GM12878 (cell line): ENCODE measurements around the gene GOLGA7B. TPM values are rescaled to one million over a fixed set of nuclear protein-coding genes. Genes with fewer than 3 reads are reported as not detected.

Source experiments
- ATAC-seq: fragments of 200-7000 bp; cut with Tn5 transposase; 3 replicates; pipeline ENCODE4 v1.9.1; 2020; ENCODE audit warnings: mild to moderate bottlenecking, moderate library complexity
- BruUV-seq: library from RNA; stranded (reverse); fragments of 400-500 nt; replicated peaks from 2 replicates; lab custom pipeline; 2021; lab: Mats Ljungman, UMichigan
- CTCF ChIA-PET: fragments of 300-600 bp; sonication (Branson Sonifier 250); formaldehyde crosslinking; extraction: SDS; loops from one replicate; lab custom pipeline; 2021; ENCODE audit warnings: inconsistent platforms; lab: Yijun Ruan, JAX
- POLR2A ChIA-PET: fragments of 350-600 bp; formaldehyde crosslinking; extraction: SDS; loops from one replicate; lab custom pipeline; 2021; ENCODE audit warnings: inconsistent platforms; lab: Charles Lee
- RAD21 ChIA-PET: fragments of 300-600 bp; sonication (Branson Sonifier 250); formaldehyde crosslinking; loops from one replicate; lab custom pipeline; 2023; ENCODE audit warnings: antibody characterized with exemption; ENCODE audit not compliant: unreplicated experiment; lab: Charles Lee
- SMC1A ChIA-PET: fragments of 300-600 bp; sonication (Branson Sonifier 250); formaldehyde crosslinking; loops from one replicate; lab custom pipeline; 2023; ENCODE audit not compliant: unreplicated experiment, uncharacterized antibody; lab: Charles Lee
- DNase-seq: peaks from one replicate; pipeline ENCODE4 v3.0.0-alpha.2; 2011; ENCODE audit warnings: low read depth, low spot score
- FAIRE-seq: peaks from 3 replicates; lab custom pipeline; 2011; peaks lifted over from hg19 to GRCh38; lab: Jason Lieb, UNC
- H2AFZ ChIP-seq: 2 replicates; pipeline ENCODE4 v1.6.0; 2011; ENCODE audit warnings: low read depth, low read length, control low read depth; ENCODE audit not compliant: control insufficient read depth
- H3K27ac ChIP-seq: 2 replicates; pipeline ENCODE4 v1.5.1; 2011; ENCODE audit warnings: control low read depth; ENCODE audit not compliant: control insufficient read depth, insufficient read depth
- H3K27me3 ChIP-seq, 2 experiments: replicated peaks in 1 of 2; 2 replicates each; pipeline versions ENCODE4 v1.6.0 to v1.6.1; 2011; ENCODE audit warnings: low read length in 1 of 2; ENCODE audit not compliant: control insufficient read depth in 2 of 2, insufficient read depth in 2 of 2
- H3K36me3 ChIP-seq, 2 experiments: 2 replicates each; pipeline ENCODE4 v1.5.1; 2011; ENCODE audit warnings: low read length in 1 of 2; ENCODE audit not compliant: control insufficient read depth in 2 of 2, insufficient read depth in 2 of 2
- H3K4me1 ChIP-seq: 2 replicates; pipeline ENCODE4 v1.6.1; 2011; ENCODE audit warnings: mild to moderate bottlenecking, low read length, moderate library complexity, mixed read lengths; ENCODE audit not compliant: control insufficient read depth, insufficient read depth
- H3K4me2 ChIP-seq: 2 replicates; pipeline ENCODE4 v1.6.0; 2011; ENCODE audit warnings: control low read depth; ENCODE audit not compliant: control insufficient read depth, insufficient read depth
- H3K4me3 ChIP-seq: fragments of 200-600 bp; sonication (generic); 2 replicates; pipeline ENCODE4 v1.5.1; 2016
- H3K79me2 ChIP-seq: 2 replicates; pipeline ENCODE4 v1.6.0; 2011; ENCODE audit warnings: low read length; ENCODE audit not compliant: control insufficient read depth, insufficient read depth
- H3K9ac ChIP-seq: 2 replicates; pipeline ENCODE4 v1.8.0; 2011; ENCODE audit warnings: low read length, control low read depth, mixed read lengths; ENCODE audit not compliant: control insufficient read depth, insufficient read depth
- H3K9me3 ChIP-seq: replicated peaks from 3 replicates; pipeline ENCODE4 v1.5.1; 2011; ENCODE audit warnings: mild to moderate bottlenecking, low read length; ENCODE audit not compliant: control insufficient read depth, insufficient read depth
- H4K20me1 ChIP-seq: 2 replicates; pipeline ENCODE4 v1.6.0; 2011; ENCODE audit not compliant: control insufficient read depth, insufficient read depth
- CEBPZ ChIP-seq: fragments of 150-350 bp; IDR thresholded peaks from 2 replicates; pipeline ENCODE4 v1.6.1; 2016; ENCODE audit warnings: low read depth, low read length
- CHD2 ChIP-seq: IDR thresholded peaks from 2 replicates; pipeline ENCODE4 v1.6.1; 2011; ENCODE audit warnings: low read depth, low read length, improper control_type of control experiment, borderline replicate concordance
- LARP7 ChIP-seq: fragments of 450-650 bp; IDR thresholded peaks from 2 replicates; pipeline ENCODE4 v1.6.1; 2017; ENCODE audit warnings: mild to moderate bottlenecking
- NFXL1 ChIP-seq: fragments of 450-650 bp; IDR thresholded peaks from 2 replicates; pipeline ENCODE4 v1.6.1; 2017; ENCODE audit warnings: antibody characterized with exemption, mild to moderate bottlenecking, borderline replicate concordance
- POLR2AphosphoS5 ChIP-seq: IDR thresholded peaks from 2 replicates; pipeline ENCODE4 v1.6.1; 2011; ENCODE audit warnings: mild to moderate bottlenecking, low read length, inconsistent platforms
- STAT3 ChIP-seq: IDR thresholded peaks from 2 replicates; pipeline ENCODE4 v1.6.1; 2011; ENCODE audit warnings: low read depth, low read length, improper control_type of control experiment
- WGBS: methylation state at CpG from one replicate; pipeline ENCODE4 v1.1.6; 2016; ENCODE audit warnings: low lambda C conversion rate; ENCODE audit not compliant: insufficient replicate concordance, insufficient coverage; ENCODE audit errors: missing lambda C conversion rate; 5-methylcytosine and 5-hydroxymethylcytosine counted together
- in situ Hi-C: fragments of 300-500 bp; cut with MboI; formaldehyde crosslinking; loops from 9 replicates; pipeline ENCODE4 v1.14.3; 2018; ENCODE audit warnings: mixed read lengths
- intact Hi-C: fragments of 100-400 bp; cut with micrococcal nuclease; formaldehyde crosslinking; loops from one replicate; pipeline ENCODE4 v1.14.2; 2022; ENCODE audit not compliant: unreplicated experiment
- polyA plus RNA-seq, 11 experiments: library from polyadenylated mRNA; depleted of rRNA in 4 of 11; unstranded in 6 of 11; stranded (reverse) in 5 of 11; fragments of >200 nt; fragmentation: Nextera tagmentation in 4 of 11; fragmentation: Illumina TruSeq in 1 of 11; extraction: Ambion mirVana in 4 of 11; extraction: Trizol in 1 of 11; gene quantifications; 1 replicate in 1 of 11; 2 replicates in 10 of 11; pipeline versions ENCODE4 v1.2.1 to v1.2.3, GENCODE V29; 2011 to 2016; ENCODE audit warnings: inconsistent platforms in 2 of 11, missing spikeins in 2 of 11, low read depth in 1 of 11
- total RNA-seq, 4 experiments: library from RNA; depleted of rRNA in 3 of 4; stranded (reverse); fragments of >200 nt in 3 of 4; fragmentation: Illumina TruSeq in 1 of 4; extraction: Trizol in 1 of 4; gene quantifications; 2 replicates each; pipeline versions ENCODE4 v1.2.1 to v1.2.3, GENCODE V29; 2013 to 2021
- TF ChIP-seq, protein P1 (sequence below): IDR thresholded peaks from 2 replicates; pipeline ENCODE4 v1.6.1; 2012; ENCODE audit warnings: low read length, inconsistent platforms

The GOLGA7B gene
- total and polyA plus RNA-seq, 10 of the 15 experiments (the other 5 are each of a cell fraction or from before 2014, with no cell fraction given), result 0.01 to 0.02 (median 0.01) TPM; not detected in 7

DNA sequence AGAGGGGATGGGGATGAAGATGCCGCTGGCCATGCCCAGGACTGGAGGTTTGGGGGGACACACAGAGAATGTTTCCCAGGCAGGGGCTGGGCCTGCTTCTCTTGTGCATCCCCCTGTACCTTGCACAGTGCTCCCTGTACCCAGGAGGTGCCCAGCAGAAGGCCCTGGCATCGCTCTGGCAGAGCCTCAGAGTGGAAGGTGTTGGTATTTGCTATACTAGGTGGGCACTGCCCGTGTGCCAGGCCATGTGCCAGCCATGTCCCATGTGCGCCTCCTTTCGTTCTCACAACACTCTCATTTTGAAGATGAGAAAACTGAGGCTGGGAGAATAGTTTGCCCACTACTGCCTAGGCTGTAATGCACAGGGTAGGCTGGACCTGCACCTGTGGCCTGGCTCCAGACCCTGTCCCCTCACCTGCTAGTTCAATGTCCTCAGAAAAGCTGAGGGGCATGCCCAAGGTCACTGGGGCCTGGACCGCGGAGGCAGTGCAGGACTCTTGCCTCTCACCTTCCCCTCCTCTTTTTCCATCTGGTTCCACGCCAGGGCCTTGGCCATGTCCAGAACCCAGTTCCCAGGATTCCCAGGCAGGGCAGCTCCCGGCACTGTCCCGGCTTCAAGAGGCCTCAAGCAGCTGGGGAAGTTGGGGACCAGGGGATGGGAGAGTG, 64.7 kb downstream of the GOLGA7B start:
- H3K27ac ChIP-seq, result no peak overlapping the region
- 10% methylated on average over 10 of the region's 10 CpGs for WGBS
- intact Hi-C loops (loop anchor here (1.0 to 10.0 kb wide), 4 partner anchors 114 to 750 kb away; no protein-coding TSS in a partner anchor), in situ Hi-C loops (no loop called here)
- no peak for DNase-seq
- H3K4me3 ChIP-seq, result no peak overlapping the region
- ChIA-PET CTCF (interaction anchor here (0.7 to 7.1 kb wide), 13 partner anchors 13 to 395 kb away, joined by 3 to 143 read pairs (median 5); no protein-coding TSS in a partner anchor), POLR2A (no interaction called here), RAD21 (interaction anchor here (1.0 to 2.9 kb wide), 5 partner anchors 114 to 511 kb away, joined by 3 to 44 read pairs (median 6); no protein-coding TSS in a partner anchor), SMC1A (interaction anchor here (1.1 to 2.7 kb wide), 3 partner anchors 113 to 131 kb away, joined by 5 to 25 read pairs (median 11); no protein-coding TSS in a partner anchor)
- H2AFZ ChIP-seq, result no peak overlapping the region
- no peak overlapping the region for H3K4me2 ChIP-seq
- no peaks in the 10 kb centered on the region for H3K4me1 ChIP-seq
- FAIRE-seq, result no peak
- H3K9ac ChIP-seq, result no peak overlapping the region
- no TSS peak for BruUV-seq
- no peaks in the 10 kb centered on the region for H3K36me3 ChIP-seq
- no peaks in the 10 kb centered on the region for H4K20me1 ChIP-seq
- ATAC-seq, result peak; percentile 26
- TF ChIP-seq CEBPZ (no peak), STAT3 (no peak), POLR2AphosphoS5 (no peak), NFXL1 (no peak), LARP7 (no peak), CHD2 (no peak)
- TF ChIP-seq, protein P1, sequence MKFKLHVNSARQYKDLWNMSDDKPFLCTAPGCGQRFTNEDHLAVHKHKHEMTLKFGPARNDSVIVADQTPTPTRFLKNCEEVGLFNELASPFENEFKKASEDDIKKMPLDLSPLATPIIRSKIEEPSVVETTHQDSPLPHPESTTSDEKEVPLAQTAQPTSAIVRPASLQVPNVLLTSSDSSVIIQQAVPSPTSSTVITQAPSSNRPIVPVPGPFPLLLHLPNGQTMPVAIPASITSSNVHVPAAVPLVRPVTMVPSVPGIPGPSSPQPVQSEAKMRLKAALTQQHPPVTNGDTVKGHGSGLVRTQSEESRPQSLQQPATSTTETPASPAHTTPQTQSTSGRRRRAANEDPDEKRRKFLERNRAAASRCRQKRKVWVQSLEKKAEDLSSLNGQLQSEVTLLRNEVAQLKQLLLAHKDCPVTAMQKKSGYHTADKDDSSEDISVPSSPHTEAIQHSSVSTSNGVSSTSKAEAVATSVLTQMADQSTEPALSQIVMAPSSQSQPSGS, result no peak
- H3K27me3 ChIP-seq, result peaks cover 0 to 2% of the 10 kb centered on the region in 2 experiments; a peak in 2 of 4 replicates
- no peaks in the 10 kb centered on the region for H3K9me3 ChIP-seq
- H3K79me2 ChIP-seq, result no peaks in the 10 kb centered on the region
